Trophoblast cell (in vitro differentiated cells and primary cell): ENCODE data around the gene PHRF1.

ENCODE experiments used
- DNase-seq, 2 donors: peaks; one replicate each; pipeline ENCODE4 v3.0.0-alpha.2; 2016
- H2AFZ ChIP-seq: 2 replicates; pipeline ENCODE4 v1.6.1; 2013; ENCODE audit warnings: low read length, moderate library complexity, mild to moderate bottlenecking; ENCODE audit not compliant: insufficient read depth, poor library complexity
- H2AK5ac ChIP-seq: 2 replicates; pipeline ENCODE4 v1.6.1; 2013; ENCODE audit warnings: mild to moderate bottlenecking, low read length
- H2BK120ac ChIP-seq: 2 replicates; pipeline ENCODE4 v1.6.1; 2013; ENCODE audit warnings: low read length, mild to moderate bottlenecking, moderate library complexity; ENCODE audit not compliant: insufficient read depth, poor library complexity
- H2BK12ac ChIP-seq: 2 replicates; pipeline ENCODE4 v1.6.1; 2013; ENCODE audit warnings: mild to moderate bottlenecking, low read length, moderate library complexity
- H2BK5ac ChIP-seq: 2 replicates; pipeline ENCODE4 v1.6.1; 2013; ENCODE audit warnings: low read length, low read depth, moderate library complexity, mild to moderate bottlenecking; ENCODE audit not compliant: poor library complexity
- H3K14ac ChIP-seq: 2 replicates; pipeline ENCODE4 v1.6.1; 2013; ENCODE audit warnings: mild to moderate bottlenecking, low read length
- H3K18ac ChIP-seq: 2 replicates; pipeline ENCODE4 v1.6.1; 2013; ENCODE audit warnings: mild to moderate bottlenecking, low read length
- H3K23ac ChIP-seq: 2 replicates; pipeline ENCODE4 v1.6.1; 2013; ENCODE audit warnings: low read length
- H3K27ac ChIP-seq: 2 replicates; pipeline ENCODE4 v1.5.1; 2013; ENCODE audit warnings: low read depth, mild to moderate bottlenecking, inconsistent platforms, low read length, moderate library complexity
- H3K27me3 ChIP-seq: 2 replicates; pipeline ENCODE4 v1.6.1; 2013; ENCODE audit warnings: inconsistent platforms, mild to moderate bottlenecking, low read length, moderate library complexity; ENCODE audit not compliant: insufficient read depth
- H3K36me3 ChIP-seq, 2 experiments: 1 replicate in 1 of 2; 2 replicates in 1 of 2; pipeline ENCODE4 v1.6.1; 2013; ENCODE audit warnings: low read length in 2 of 2, mild to moderate bottlenecking in 2 of 2, moderate library complexity in 1 of 2; ENCODE audit not compliant: insufficient read depth in 2 of 2, control insufficient read depth in 1 of 2
- H3K4ac ChIP-seq: 2 replicates; pipeline ENCODE4 v1.6.1; 2013; ENCODE audit warnings: low read depth, mild to moderate bottlenecking, low read length, moderate library complexity
- H3K4me1 ChIP-seq, 2 experiments: 1 replicate in 1 of 2; 2 replicates in 1 of 2; pipeline ENCODE4 v1.6.1; 2013; ENCODE audit warnings: low read length in 2 of 2, mild to moderate bottlenecking in 2 of 2, moderate library complexity in 1 of 2; ENCODE audit not compliant: insufficient read depth in 2 of 2, control insufficient read depth in 1 of 2
- H3K4me2 ChIP-seq: 2 replicates; pipeline ENCODE4 v1.6.1; 2013; ENCODE audit warnings: inconsistent platforms, mild to moderate bottlenecking, low read length, moderate library complexity
- H3K4me3 ChIP-seq: 2 replicates; pipeline ENCODE4 v1.5.1; 2013; ENCODE audit warnings: mild to moderate bottlenecking, low read depth, low read length, inconsistent platforms
- H3K79me1 ChIP-seq: one replicate; pipeline ENCODE4 v1.6.1; 2013; ENCODE audit warnings: low read length
- H3K79me2 ChIP-seq: 2 replicates; pipeline ENCODE4 v1.6.1; 2013; ENCODE audit warnings: low read length, mild to moderate bottlenecking; ENCODE audit not compliant: control insufficient read depth, insufficient read depth, poor library complexity
- H3K9ac ChIP-seq: 2 replicates; pipeline ENCODE4 v1.6.1; 2013; ENCODE audit warnings: mild to moderate bottlenecking, low read length
- H3K9me3 ChIP-seq: 2 replicates; pipeline ENCODE4 v1.6.1; 2013; ENCODE audit warnings: low read depth, mild to moderate bottlenecking, control low read depth, inconsistent platforms, low read length; ENCODE audit not compliant: insufficient read depth
- H4K12ac ChIP-seq: 2 replicates; pipeline ENCODE4 v1.6.1; 2013; ENCODE audit warnings: low read depth, mild to moderate bottlenecking, low read length, moderate library complexity
- H4K8ac ChIP-seq: 2 replicates; pipeline ENCODE4 v1.6.1; 2013; ENCODE audit warnings: low read depth, mild to moderate bottlenecking, low read length, moderate library complexity
- H4K91ac ChIP-seq: one replicate; pipeline ENCODE4 v1.6.1; 2013; ENCODE audit warnings: low read depth, mild to moderate bottlenecking, low read length, moderate library complexity
- WGBS: extraction: QIAGEN DNeasy Blood & Tissue Kit; methylation state at CpG from one replicate; pipeline ENCODE4 v1.1.7; 2013; ENCODE audit warnings: missing lambda C conversion rate; ENCODE audit not compliant: insufficient read length, insufficient coverage; ENCODE audit errors: extremely low coverage; 5-methylcytosine and 5-hydroxymethylcytosine counted together

Gene PHRF1

DNA sequence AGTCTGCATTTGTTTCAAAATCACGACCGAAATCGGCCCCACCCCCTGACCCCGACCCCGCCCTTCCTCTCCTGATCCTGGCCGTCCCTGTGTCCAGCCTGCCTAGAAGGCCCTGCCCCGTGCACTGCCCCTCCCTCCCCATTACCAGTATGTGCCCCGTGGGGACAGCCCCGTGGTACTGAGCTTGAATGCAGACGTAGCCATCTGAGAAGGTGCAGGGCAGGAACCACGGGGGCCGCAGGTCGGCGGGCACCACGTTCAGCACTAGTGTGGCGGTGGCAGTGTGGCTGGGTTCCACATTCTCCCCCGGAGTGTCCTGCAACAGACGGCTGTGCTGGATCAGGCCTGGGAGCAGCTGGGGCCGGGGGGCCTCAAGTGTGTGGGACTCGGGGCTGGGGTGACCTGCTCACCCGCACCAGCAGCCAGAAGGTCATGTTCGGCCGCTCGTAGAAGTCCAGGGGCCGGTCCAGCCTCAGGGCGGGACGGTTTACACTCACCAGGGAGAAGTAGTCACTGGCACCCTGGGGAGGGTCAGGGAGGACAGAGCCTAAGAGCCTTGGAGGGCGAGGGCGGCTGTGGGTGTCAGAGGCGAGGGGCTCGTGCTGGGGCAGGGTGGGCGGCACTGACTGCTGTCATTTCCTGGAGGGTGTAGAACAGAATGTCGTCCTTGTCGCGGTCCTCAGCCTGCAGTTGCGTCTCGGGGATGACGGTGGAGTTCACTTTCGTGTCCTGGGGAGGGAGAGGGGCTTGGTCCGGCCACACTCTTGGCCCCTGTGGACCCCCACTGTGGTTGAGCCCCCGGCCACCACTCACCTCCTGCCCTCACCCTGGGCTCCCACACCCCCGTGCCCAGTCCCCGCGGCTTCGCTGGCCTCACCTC is 44.9 kb downstream of the PHRF1 start:
- H3K9me3 ChIP-seq = peaks cover 3% of the 10 kb centered on the region
- H2BK120ac ChIP-seq = no peak overlapping the region
- peaks cover 15 to 16% of the 10 kb centered on the region in 2 experiments for H3K36me3 ChIP-seq
- DNase-seq = peak in 1 of 2 donors; percentile 21
- no peak overlapping the region for H4K8ac ChIP-seq
- H3K18ac ChIP-seq = no peak overlapping the region
- H3K23ac ChIP-seq = no peak overlapping the region
- no CpG with 5 or more reads among the region's 45 CpGs for WGBS
- H3K14ac ChIP-seq = no peak overlapping the region
- no peak overlapping the region for H2BK12ac ChIP-seq
- no peak overlapping the region for H4K12ac ChIP-seq
- H3K4me1 ChIP-seq = no peaks in the 10 kb centered on the region
- no peak overlapping the region for H2BK5ac ChIP-seq
- H3K9ac ChIP-seq = no peak overlapping the region
- H3K79me2 ChIP-seq = no peaks in the 10 kb centered on the region
- H3K4ac ChIP-seq = no peak overlapping the region
- H3K4me2 ChIP-seq = no peak overlapping the region
- H2AFZ ChIP-seq = no peak overlapping the region
- H4K91ac ChIP-seq = no peak overlapping the region
- no peak overlapping the region for H3K4me3 ChIP-seq
- no peak overlapping the region for H2AK5ac ChIP-seq
- no peaks in the 10 kb centered on the region for H3K27me3 ChIP-seq
- no peak overlapping the region for H3K27ac ChIP-seq
- H3K79me1 ChIP-seq = no peaks in the 10 kb centered on the region

DNA sequence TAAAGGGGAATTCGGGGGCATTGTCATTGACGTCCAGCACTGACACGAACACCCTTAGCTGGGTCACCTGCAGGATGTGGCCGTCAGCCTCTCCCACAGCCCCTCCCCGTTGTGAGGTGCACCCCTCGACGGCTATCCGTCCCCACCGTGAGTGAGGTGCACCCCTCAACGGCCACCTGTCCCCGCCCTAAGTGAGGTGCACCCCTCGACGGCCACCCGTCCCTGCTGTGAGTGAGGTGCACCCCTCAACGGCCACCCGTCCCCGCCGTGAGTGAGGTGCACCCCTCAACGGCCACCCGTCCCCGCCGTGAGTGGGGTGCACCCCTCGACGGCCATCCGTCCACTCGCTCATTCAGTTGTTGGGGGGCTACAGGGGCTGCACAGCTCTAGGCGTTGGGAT is 45.6 kb downstream of the PHRF1 start:
- WGBS = no CpG with 5 or more reads among the region's 27 CpGs
- H3K18ac ChIP-seq = no peak overlapping the region

DNA sequence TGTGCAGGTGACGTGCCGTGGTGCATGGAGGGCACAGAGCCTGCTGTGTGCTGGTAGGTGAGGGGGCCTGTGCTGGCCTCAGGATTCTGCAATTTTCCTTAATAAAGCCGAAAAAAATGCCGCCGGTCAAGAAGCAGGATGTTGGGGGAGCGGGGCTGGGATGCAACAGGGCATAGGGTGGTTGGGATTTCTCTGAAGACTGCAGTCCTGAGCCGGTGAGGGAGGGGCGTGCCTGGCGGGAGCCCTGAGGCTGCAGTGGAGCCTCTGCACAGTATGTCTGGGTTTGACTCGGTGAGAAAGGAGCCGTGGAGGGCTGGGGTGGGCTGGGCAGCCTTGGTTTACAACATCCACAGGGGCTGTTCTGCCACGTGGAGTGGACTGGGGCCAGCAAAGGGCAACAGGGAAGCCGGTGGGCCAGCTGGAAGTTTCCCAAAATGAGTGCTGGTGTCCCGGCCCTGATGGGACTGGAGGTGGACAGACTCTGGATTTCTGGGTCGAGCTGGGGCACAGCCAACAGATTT is 47.1 kb downstream of the PHRF1 start:
- H3K9ac ChIP-seq = no peak overlapping the region
- no peak overlapping the region for H2BK5ac ChIP-seq
- no peak overlapping the region for H2BK120ac ChIP-seq
- H3K18ac ChIP-seq = no peak overlapping the region
- H3K27ac ChIP-seq = no peak overlapping the region
- no peak overlapping the region for H2BK12ac ChIP-seq
- peaks cover 1% of the 10 kb centered on the region for H3K9me3 ChIP-seq
- no peak overlapping the region for H4K8ac ChIP-seq
- H4K12ac ChIP-seq = no peak overlapping the region
- no CpG with 5 or more reads among the region's 15 CpGs for WGBS
- no peaks in the 10 kb centered on the region for H3K79me2 ChIP-seq
- no peak overlapping the region for H4K91ac ChIP-seq
- peaks cover 5% of the 10 kb centered on the region for H3K27me3 ChIP-seq
- H2AFZ ChIP-seq = no peak overlapping the region
- DNase-seq = no peak
- H3K23ac ChIP-seq = no peak overlapping the region
- no peak overlapping the region for H3K14ac ChIP-seq
- peaks cover 6 to 9% of the 10 kb centered on the region in 2 experiments for H3K36me3 ChIP-seq
- H2AK5ac ChIP-seq = no peak overlapping the region
- no peaks in the 10 kb centered on the region for H3K79me1 ChIP-seq
- peaks cover 0 to 6% of the 10 kb centered on the region in 2 experiments for H3K4me1 ChIP-seq
- no peak overlapping the region for H3K4ac ChIP-seq
- H3K4me2 ChIP-seq = no peak overlapping the region
- H3K4me3 ChIP-seq = no peak overlapping the region

More for the DNA sequence above, 45.6 kb downstream of the PHRF1 start:
- Histone ChIP-seq H3K23ac (no peak overlapping the region), H3K4me2 (no peak overlapping the region), H3K9ac (no peak overlapping the region), H4K12ac (no peak overlapping the region), H3K4me3 (peak overlapping the region; percentile 23), H4K91ac (no peak overlapping the region), H2BK12ac (no peak overlapping the region), H2AFZ (no peak overlapping the region), H2BK120ac (no peak overlapping the region), H3K79me1 (no peaks in the 10 kb centered on the region), H3K9me3 (peaks cover 3% of the 10 kb centered on the region), H3K4me1 (peaks cover 0 to 2% of the 10 kb centered on the region in 2 experiments), H3K27ac (no peak overlapping the region), H3K79me2 (no peaks in the 10 kb centered on the region), H4K8ac (no peak overlapping the region), H3K27me3 (peaks cover 5% of the 10 kb centered on the region), H2BK5ac (no peak overlapping the region), H3K36me3 (peaks cover 15 to 16% of the 10 kb centered on the region in 2 experiments), H3K4ac (no peak overlapping the region), H3K14ac (no peak overlapping the region), H2AK5ac (no peak overlapping the region)
- DNase-seq = no peak

DNA sequence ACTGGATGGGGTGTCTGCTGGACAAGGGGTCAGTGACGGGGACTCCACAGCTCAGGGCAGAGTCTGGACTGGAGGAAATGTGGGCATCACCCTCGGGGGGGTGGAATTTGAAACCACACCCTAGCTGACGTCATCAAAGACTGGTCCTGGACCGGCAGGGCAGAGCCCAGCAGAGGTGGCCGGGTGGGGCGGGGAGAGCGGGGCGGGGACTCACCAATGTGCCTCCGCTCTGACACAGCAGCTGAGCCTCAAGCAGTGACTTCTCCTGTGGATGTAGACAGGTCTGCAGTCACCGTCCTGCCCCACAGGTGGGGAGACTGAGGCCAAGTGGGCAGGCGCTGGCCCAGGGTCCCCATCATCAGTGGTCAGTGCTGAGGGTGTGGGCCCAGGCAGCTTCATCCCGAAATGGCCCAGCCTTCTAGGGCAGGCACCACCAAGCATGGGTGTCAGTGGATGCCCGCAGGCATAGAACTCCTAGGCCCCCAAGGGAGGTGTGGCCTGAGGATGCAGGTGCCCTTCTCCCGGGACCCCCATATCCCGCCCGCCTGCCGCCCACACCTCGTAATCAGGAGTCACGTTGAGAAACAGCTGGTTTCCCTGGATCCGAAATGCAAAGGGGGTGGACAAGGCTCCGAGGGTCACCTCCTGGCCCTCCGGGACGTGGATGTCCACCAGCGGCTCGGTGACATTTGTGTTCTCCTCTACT is 47.9 kb downstream of the PHRF1 start:
- Histone ChIP-seq H3K9ac (no peak overlapping the region), H3K36me3 (peaks cover 4 to 8% of the 10 kb centered on the region in 2 experiments), H3K79me1 (no peaks in the 10 kb centered on the region), H2BK12ac (no peak overlapping the region), H3K4me2 (no peak overlapping the region), H3K4me3 (no peak overlapping the region), H3K27me3 (peaks cover 5% of the 10 kb centered on the region), H3K4ac (no peak overlapping the region), H3K23ac (no peak overlapping the region), H3K18ac (no peak overlapping the region), H2BK120ac (no peak overlapping the region), H3K79me2 (no peaks in the 10 kb centered on the region), H3K27ac (no peak overlapping the region), H2AK5ac (no peak overlapping the region), H2AFZ (no peak overlapping the region), H3K9me3 (peaks cover 1% of the 10 kb centered on the region), H4K8ac (no peak overlapping the region), H4K12ac (no peak overlapping the region), H2BK5ac (no peak overlapping the region), H3K4me1 (peaks cover 0 to 7% of the 10 kb centered on the region in 2 experiments), H3K14ac (no peak overlapping the region), H4K91ac (no peak overlapping the region)
- peak; percentile 23 to 72 for DNase-seq
- WGBS = no CpG with 5 or more reads among the region's 25 CpGs
